B cell (primary cell): ENCODE data around the gene COL1A1.

Source experiments
- CTCF ChIP-seq: fragments of 200-600 bp; IDR thresholded peaks from one replicate; pipeline ENCODE4 v1.8.0; 2022; ENCODE audit warnings: antibody characterized with exemption, mild to moderate bottlenecking
- EZH2 ChIP-seq: IDR thresholded peaks from 2 replicates; pipeline ENCODE4 v1.6.1; 2012; ENCODE audit warnings: borderline replicate concordance, low read depth, mild to moderate bottlenecking, moderate library complexity, low read length; ENCODE audit not compliant: insufficient read depth, poor library complexity, severe bottlenecking

- TF ChIP-seq CTCF (no peak), EZH2 (no peak)
Observed at GRCh38 chr17:50150354-50151040, 50.9 kb downstream of the COL1A1 start, which contains the start of gene PPP1R9B.
